PC-3 (cell line): ENCODE data around the gene UMPS. TPM values are rescaled to one million over a fixed set of nuclear protein-coding genes. Genes with fewer than 3 reads are reported as not detected.

ENCODE experiments used
- ATAC-seq: fragments of 200-7000 bp; cut with Tn5 transposase; 2 replicates; pipeline ENCODE4 v1.9.1; 2020; ENCODE audit warnings: mild to moderate bottlenecking, moderate library complexity
- BruUV-seq: library from RNA; stranded (reverse); fragments of 400-500 nt; replicated peaks from 2 replicates; lab custom pipeline; 2021; lab: Mats Ljungman, UMichigan
- CTCF ChIA-PET: fragments of 300-600 bp; sonication (Branson Sonifier 250); formaldehyde crosslinking; loops from one replicate; lab custom pipeline; 2022; ENCODE audit warnings: antibody characterized with exemption; lab: Charles Lee
- POLR2A ChIA-PET: fragments of 300-600 bp; sonication (Branson Sonifier 250); formaldehyde crosslinking; loops from one replicate; lab custom pipeline; 2022; ENCODE audit warnings: antibody characterized with exemption; ENCODE audit not compliant: unreplicated experiment; lab: Charles Lee
- DNase-seq: peaks from one replicate; pipeline ENCODE4 v3.0.0-alpha.2; 2015
- H2AFZ ChIP-seq: fragments of 300-600 bp; sonication (generic); 2 replicates; pipeline ENCODE4 v1.6.0; 2016; ENCODE audit warnings: antibody characterized with exemption, low read length
- H3F3A ChIP-seq: fragments of 300-600 bp; sonication (generic); one replicate; pipeline ENCODE4 v1.6.0; 2017; ENCODE audit warnings: antibody characterized with exemption, low read length, control low read depth, mild to moderate bottlenecking; ENCODE audit not compliant: unreplicated experiment
- H3K27ac ChIP-seq: fragments of 300-600 bp; sonication (generic); 2 replicates; pipeline ENCODE4 v1.5.1; 2016; ENCODE audit warnings: mild to moderate bottlenecking, low read length
- H3K27me3 ChIP-seq: fragments of 300-600 bp; sonication (generic); 2 replicates; pipeline ENCODE4 v1.6.1; 2016; ENCODE audit warnings: low read length, mixed read lengths
- H3K36me3 ChIP-seq: fragments of 300-600 bp; sonication (generic); 2 replicates; pipeline ENCODE4 v1.6.1; 2016; ENCODE audit warnings: low read depth, mixed run types, low read length, mixed read lengths
- H3K4me1 ChIP-seq: fragments of 300-600 bp; sonication (generic); 2 replicates; pipeline ENCODE4 v1.5.1; 2016; ENCODE audit warnings: low read length; ENCODE audit not compliant: insufficient read depth
- H3K4me2 ChIP-seq: fragments of 300-600 bp; sonication (generic); 2 replicates; pipeline ENCODE4 v1.6.0; 2016; ENCODE audit warnings: low read length
- H3K4me3 ChIP-seq: fragments of 300-600 bp; sonication (generic); 2 replicates; pipeline ENCODE4 v1.5.1; 2016; ENCODE audit warnings: mild to moderate bottlenecking, low read length, mixed read lengths
- H3K79me2 ChIP-seq: fragments of 300-600 bp; sonication (generic); 2 replicates; pipeline ENCODE4 v1.6.1; 2017; ENCODE audit warnings: low read length, mixed read lengths
- H3K9ac ChIP-seq: fragments of 300-600 bp; sonication (generic); 2 replicates; pipeline ENCODE4 v1.6.0; 2016; ENCODE audit warnings: mild to moderate bottlenecking, low read length
- H3K9me2 ChIP-seq: fragments of 300-600 bp; sonication (generic); replicated peaks from 2 replicates; pipeline ENCODE4 v1.6.1; 2016; ENCODE audit warnings: mixed run types, low read length, mixed read lengths
- H3K9me3 ChIP-seq: fragments of 300-600 bp; sonication (generic); 2 replicates; pipeline ENCODE4 v1.6.1; 2016; ENCODE audit warnings: low read length, mixed read lengths
- H4K20me1 ChIP-seq: fragments of 300-600 bp; sonication (generic); 2 replicates; pipeline ENCODE4 v1.6.1; 2016; ENCODE audit warnings: low read length, mixed read lengths
- EZH2 ChIP-seq: fragments of 300-600 bp; sonication (generic); IDR thresholded peaks from one replicate; pipeline ENCODE4 v1.6.1; 2017; ENCODE audit warnings: antibody characterized with exemption, mild to moderate bottlenecking, low read length; ENCODE audit not compliant: unreplicated experiment
- EZH2phosphoT487 ChIP-seq: fragments of 300-600 bp; sonication (generic); IDR thresholded peaks from 2 replicates; pipeline ENCODE4 v1.6.1; 2018; ENCODE audit warnings: mild to moderate bottlenecking, antibody characterized with exemption, low read length, borderline replicate concordance
- intact Hi-C: fragments of 100-400 bp; cut with micrococcal nuclease; formaldehyde crosslinking; loops from 2 replicates; pipeline ENCODE4 v1.9.0; 2023
- total RNA-seq: library from RNA; depleted of rRNA; stranded (reverse); fragments of >200 nt; gene quantifications from 2 replicates; pipeline ENCODE4 v1.2.3, GENCODE V29; 2014
- TF ChIP-seq, protein P1 (sequence below): fragments of 300-600 bp; sonication (generic); conservative IDR thresholded peaks from 2 replicates; pipeline ENCODE4 v1.5.1; 2017; ENCODE audit warnings: antibody characterized with exemption, low read depth, mild to moderate bottlenecking, low read length

Gene UMPS
- total RNA-seq, 1 experiment from 2014 or later = 38.4 TPM

DNA sequence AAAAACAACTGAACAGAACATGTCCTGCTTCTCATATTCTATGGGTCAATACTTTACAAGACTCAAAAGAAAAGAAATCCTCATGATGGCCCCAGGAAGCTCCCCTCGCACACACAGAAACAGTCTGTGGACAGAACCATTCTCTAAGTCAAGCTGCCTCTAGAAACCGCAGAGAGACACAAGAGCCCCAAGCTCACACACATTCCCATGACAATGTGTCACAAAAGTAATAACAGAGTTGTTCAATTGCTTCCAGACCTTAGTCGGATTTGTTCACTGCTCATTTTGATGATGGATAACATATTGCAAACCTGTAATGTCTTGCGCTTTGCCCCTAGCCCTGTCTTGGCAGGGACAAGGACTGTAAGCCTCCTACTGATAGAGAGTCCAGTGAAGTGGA lies 60.9 kb downstream of the UMPS start:
- no TSS peak for BruUV-seq
- intact Hi-C loops = no loop called here
- no peak for ATAC-seq
- Histone ChIP-seq H3K4me2 (no peak overlapping the region), H3K9ac (no peak overlapping the region), H3K9me3 (no peaks in the 10 kb centered on the region), H3F3A (no peaks in the 10 kb centered on the region), H2AFZ (no peak overlapping the region), H4K20me1 (no peaks in the 10 kb centered on the region), H3K4me1 (peaks cover 20% of the 10 kb centered on the region), H3K79me2 (no peaks in the 10 kb centered on the region), H3K36me3 (no peaks in the 10 kb centered on the region), H3K27ac (no peak overlapping the region), H3K4me3 (no peak overlapping the region), H3K9me2 (no peaks in the 10 kb centered on the region), H3K27me3 (no peaks in the 10 kb centered on the region)
- ChIA-PET CTCF (no interaction called here), POLR2A (no interaction called here)
- DNase-seq = no peak
- TF ChIP-seq EZH2 = no peak
- TF ChIP-seq, protein P1, sequence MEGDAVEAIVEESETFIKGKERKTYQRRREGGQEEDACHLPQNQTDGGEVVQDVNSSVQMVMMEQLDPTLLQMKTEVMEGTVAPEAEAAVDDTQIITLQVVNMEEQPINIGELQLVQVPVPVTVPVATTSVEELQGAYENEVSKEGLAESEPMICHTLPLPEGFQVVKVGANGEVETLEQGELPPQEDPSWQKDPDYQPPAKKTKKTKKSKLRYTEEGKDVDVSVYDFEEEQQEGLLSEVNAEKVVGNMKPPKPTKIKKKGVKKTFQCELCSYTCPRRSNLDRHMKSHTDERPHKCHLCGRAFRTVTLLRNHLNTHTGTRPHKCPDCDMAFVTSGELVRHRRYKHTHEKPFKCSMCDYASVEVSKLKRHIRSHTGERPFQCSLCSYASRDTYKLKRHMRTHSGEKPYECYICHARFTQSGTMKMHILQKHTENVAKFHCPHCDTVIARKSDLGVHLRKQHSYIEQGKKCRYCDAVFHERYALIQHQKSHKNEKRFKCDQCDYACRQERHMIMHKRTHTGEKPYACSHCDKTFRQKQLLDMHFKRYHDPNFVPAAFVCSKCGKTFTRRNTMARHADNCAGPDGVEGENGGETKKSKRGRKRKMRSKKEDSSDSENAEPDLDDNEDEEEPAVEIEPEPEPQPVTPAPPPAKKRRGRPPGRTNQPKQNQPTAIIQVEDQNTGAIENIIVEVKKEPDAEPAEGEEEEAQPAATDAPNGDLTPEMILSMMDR = no peak
- TF ChIP-seq EZH2phosphoT487 = no peak

DNA sequence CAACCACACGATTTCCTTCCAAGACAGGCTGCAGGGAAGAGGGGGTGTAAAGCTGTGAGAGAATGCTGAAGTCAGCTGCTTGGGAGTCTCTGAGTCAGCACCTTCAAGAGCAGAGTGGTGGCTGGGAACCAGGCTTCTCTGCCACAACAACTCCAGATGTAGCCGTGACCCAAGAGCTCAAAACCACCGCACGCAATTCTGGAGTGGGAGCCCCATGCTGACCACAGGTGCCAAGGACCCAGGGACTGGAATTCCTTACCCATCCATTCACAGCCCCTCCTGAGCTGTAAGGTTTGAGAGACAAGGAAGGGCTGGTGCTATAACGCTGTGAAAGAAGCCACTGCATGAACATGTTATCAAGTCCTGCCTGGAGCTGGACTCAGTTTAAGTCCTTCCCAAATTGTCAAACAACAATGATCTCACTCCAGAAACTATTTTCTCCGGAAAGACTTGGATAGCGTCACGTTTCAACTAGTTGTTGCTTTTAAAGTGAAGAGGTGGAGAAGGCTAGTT lies 61.4 kb downstream of the UMPS start:
- no peaks in the 10 kb centered on the region for H4K20me1 ChIP-seq
- no peaks in the 10 kb centered on the region for H3F3A ChIP-seq
- no peak overlapping the region for H3K4me3 ChIP-seq
- no peak overlapping the region for H3K4me2 ChIP-seq
- no peaks in the 10 kb centered on the region for H3K9me2 ChIP-seq
- DNase-seq (no peak), ATAC-seq (no peak)
- ChIA-PET CTCF (no interaction called here), POLR2A (no interaction called here)
- H3K36me3 ChIP-seq = no peaks in the 10 kb centered on the region
- H3K9me3 ChIP-seq = no peaks in the 10 kb centered on the region
- no peaks in the 10 kb centered on the region for H3K79me2 ChIP-seq
- H3K27ac ChIP-seq = no peak overlapping the region
- TF ChIP-seq EZH2phosphoT487 (no peak), EZH2 (no peak)
- TF ChIP-seq, protein P1 = no peak
- no peak overlapping the region for H2AFZ ChIP-seq
- intact Hi-C loops = no loop called here
- no peak overlapping the region for H3K9ac ChIP-seq
- no TSS peak for BruUV-seq
- H3K4me1 ChIP-seq = peaks cover 20% of the 10 kb centered on the region
- no peaks in the 10 kb centered on the region for H3K27me3 ChIP-seq

DNA sequence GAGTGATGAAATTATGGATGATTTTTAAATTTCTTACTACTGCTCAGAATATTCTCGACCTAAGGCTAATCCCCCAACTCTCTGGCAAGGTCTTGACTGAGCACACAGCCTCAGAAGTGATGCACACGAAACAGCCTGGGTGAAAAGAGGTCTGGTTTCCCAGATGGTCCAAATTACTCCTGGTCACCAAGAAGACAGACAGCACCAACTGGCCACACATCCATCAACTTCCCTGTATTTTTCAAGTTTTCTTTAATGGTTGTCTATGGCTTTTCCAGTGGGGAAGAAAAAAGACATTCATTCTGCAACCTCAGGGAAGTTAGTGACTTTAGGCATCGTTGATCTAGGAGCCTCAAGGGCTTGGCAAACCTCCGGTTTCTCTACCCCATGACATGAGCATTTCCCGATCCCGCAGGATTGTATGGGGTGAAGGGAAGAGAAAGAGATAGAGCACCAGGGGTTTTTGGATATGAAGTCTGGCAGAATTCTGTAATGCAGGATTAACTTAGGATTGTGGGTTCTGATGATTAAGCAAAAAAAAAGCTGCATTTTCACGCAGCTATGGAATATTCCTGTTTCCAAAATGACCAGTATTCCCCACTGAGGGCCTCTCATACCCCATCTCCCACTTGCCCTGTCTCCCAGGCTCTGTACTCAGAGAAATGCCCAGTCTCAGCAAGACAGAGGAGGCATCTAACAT lies 62.2 kb downstream of the UMPS start:
- TF ChIP-seq, protein P1 = no peak
- TF ChIP-seq EZH2 (no peak), EZH2phosphoT487 (no peak)
- Histone ChIP-seq H3K4me2 (no peak overlapping the region), H3K79me2 (no peaks in the 10 kb centered on the region), H3K36me3 (no peaks in the 10 kb centered on the region), H3K27ac (no peak overlapping the region), H3K9me2 (no peaks in the 10 kb centered on the region), H3K4me1 (peaks cover 14% of the 10 kb centered on the region), H3F3A (no peaks in the 10 kb centered on the region), H2AFZ (no peak overlapping the region), H3K9me3 (no peaks in the 10 kb centered on the region), H3K9ac (no peak overlapping the region), H3K4me3 (no peak overlapping the region), H4K20me1 (no peaks in the 10 kb centered on the region), H3K27me3 (no peaks in the 10 kb centered on the region)
- BruUV-seq = no TSS peak
- ChIA-PET CTCF (no interaction called here), POLR2A (no interaction called here)
- DNase-seq = no peak
- intact Hi-C loops = no loop called here
- ATAC-seq = no peak
